HG02870 (cell line): Measurements from ENCODE around the gene TCERG1L.

ENCODE experiments used
- ATAC-seq: cut with Tn5 transposase; IDR thresholded peaks from one replicate; pipeline ENCODE4 v1.9.1; 2021; ENCODE audit warnings: mild to moderate bottlenecking, moderate library complexity; ENCODE audit not compliant: unreplicated experiment

TCERG1L gene

DNA sequence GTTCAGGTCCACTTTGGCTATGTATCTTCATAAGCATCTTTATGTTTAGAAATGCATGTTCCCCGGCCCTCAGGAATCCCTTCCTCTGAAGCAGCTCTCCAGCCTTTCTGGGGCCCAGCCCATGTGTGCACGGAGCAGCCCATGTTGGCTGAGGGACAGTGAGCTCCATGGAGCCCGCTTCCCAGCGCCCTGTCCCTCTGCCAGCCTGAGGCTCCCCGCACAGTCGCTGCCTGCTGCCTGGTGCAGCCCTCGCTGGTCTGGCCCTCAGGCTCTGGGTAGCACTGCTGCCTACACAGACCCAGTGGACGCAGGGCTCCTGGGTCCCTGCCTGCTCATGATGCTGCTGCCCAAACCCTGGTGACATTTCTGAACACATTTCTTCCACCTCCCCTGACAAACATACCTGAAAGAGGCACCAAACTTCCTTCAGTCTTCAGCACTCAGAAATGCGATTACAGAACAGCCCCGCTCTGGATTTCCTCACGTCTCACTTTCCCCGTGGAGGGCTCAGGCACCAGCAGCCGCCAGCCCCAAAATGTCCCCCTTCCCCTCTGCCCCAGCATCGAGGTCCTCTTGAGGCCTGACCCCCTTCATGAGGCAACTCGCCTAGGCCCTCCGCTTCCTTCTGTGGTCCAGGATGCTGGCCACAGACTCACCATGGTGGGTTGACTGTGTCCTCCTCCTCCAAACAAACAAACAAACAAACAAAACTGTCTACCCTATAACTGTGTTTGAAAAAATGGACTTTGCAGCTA, 5.0 kb upstream of the TCERG1L start:
- no peak for ATAC-seq

DNA sequence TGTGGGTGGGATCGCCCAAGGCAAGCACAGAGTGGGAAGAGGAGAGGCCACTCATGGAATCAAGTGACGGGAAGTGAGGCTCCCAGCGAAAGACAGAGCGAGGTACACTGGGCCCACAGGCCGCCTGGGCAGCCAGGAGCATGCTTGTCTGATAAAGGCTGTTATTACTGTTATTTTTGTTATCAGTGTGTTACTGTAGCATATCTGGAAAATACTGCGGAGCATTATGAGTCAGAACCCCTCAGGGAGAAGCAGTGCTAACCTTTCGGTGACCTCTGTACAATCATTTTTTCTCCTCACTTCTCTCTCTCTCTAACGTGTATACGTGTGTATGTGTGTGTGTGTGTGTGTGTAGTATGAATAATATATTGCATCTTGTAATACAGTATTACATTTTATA, 3.8 kb upstream of the TCERG1L start:
- peak; percentile 67 for ATAC-seq

GRCh38 chr10:131314799-131315198, 3.3 kb upstream of the TCERG1L start:
- no peak for ATAC-seq

- no peak for ATAC-seq
Measured at GRCh38 chr10:131314148-131314547, 2.6 kb upstream of the TCERG1L start.

DNA sequence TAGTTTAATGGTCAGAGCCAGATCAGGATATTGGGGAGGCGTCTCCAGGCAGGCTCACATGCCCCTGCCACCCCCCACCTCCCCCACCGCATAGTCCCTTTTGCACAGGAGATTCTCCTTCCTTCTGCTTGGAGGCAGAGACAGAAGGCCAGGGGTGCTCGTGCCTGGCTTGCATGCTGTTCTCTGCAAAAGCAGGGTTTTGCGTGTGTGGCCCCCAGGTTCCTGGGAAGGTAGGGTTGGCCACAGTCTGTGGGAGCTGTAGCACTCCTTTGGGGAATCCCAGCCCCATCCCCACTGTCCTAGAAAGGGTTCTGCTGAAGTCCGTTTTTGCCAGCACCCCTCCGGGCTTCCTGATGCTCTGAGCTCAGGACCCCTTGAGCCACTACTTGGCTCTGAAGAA, 1.9 kb upstream of the TCERG1L start:
- ATAC-seq, result no peak

DNA sequence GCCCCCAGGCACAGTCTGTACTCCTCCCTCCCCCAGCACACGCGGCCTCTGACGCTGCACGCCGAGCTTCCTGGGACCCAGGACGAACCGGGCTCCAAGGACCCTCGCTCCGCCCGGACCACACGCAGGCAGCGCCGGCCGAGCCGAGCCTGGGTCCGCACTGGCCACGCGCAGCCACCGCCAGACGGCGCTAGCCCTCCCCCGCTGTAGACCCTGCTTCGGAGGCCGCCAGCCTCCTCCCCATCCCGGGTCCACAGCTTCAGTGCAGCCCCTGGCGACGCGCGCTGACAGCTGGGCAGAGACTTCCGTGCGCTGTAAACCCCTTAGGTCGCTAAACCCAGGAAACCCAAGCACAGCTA, 936 bp upstream of the TCERG1L start:
- no peak for ATAC-seq

DNA sequence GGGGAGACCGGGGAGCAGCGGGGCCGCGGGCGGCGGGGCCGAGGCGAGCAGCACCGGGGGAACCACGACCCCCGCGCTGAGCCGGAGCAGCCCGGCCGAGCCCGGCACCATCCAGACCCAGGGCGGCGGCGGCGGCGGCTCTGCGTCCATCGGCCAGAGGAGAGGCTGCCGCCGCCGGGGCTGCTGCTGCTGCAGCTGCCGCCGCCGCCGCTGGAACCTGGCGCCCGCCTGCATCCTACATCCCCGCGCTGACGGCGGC, 190 bp downstream of the TCERG1L start:
- ATAC-seq, result no peak

DNA sequence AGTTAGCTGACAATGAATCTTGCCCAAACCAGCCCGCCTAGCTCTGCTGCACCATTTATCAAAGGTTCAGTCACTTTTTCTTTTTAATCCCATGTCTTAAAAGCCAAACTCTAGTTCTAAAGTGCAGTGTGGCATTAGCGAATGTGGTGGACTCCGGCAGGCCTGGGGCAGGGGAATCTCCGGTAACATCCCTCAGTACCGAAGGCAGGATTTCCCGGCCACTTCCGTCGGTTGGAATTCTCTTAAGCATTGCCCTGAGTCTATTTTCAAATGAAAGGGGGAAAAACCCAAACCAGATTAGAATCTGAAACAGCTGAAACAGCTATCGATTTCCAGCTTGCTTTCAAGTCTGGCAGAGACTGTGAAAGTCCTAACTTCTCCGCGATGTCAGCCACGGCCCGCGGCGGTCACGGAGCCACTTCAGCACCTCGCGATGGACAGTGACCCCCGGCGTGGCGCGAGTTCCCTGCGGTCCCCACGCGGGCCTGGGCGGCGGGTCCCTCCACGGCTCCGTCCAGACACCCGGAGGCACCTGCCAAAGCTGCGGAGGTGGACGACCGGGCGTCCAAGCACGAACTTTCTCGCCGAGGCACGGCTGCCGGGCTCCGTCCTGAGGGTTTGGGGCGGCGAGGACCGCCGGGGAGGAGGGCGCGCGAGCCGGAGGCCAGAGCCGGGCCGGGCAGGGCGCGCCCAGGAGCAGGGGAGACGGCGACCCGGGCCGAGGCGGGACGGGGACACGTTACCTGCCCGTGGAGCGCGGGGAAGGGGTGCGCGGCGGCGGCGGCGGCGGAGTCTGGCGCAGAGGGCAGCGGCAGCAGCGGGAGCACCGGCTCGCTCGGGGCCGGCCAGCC, 745 bp downstream of the TCERG1L start:
- no peak for ATAC-seq

DNA sequence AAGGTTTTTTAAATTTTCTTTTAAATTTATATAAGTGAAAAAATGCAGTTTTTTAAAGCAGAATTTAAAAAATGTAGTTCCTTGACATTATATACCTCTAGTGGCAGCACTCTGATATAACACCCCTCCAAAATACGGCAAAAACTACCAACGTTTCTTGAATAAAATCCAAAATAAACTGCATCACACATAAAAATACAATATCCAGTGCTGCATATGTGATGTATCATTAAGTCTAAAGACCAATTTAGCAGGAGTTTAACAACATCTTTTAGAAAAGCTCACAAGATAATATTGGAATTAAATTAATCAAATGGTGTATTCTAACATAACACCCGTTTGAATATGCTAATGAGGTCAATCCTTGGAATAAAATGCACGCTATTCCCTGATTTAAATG, 1.4 kb downstream of the TCERG1L start:
- ATAC-seq, result no peak

- no peak for ATAC-seq
Measured at GRCh38 chr10:131300508-131300907, 11.0 kb downstream of the TCERG1L start.

GRCh38 chr10:131290781-131291180, 20.7 kb downstream of the TCERG1L start:
- ATAC-seq, result no peak

DNA sequence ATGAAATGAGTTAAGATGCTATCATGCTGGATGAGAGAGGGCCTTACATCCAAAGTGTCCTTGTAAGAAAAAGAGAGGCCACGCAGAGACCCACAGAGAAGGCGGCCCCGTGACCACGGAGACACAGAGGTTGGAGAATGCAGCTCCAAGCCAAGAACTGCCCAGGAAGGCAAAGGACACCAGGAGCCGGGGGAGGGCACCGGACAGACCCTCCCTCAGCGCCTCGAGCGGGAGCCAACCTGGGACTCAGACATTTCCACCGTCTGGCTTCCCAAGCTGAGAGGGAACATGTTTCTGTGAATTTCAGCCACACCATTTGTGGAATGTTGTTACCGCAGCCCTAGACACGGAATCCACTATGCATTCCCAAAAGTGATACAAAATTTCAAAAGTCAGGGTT, 22.9 kb downstream of the TCERG1L start:
- ATAC-seq, result no peak

DNA sequence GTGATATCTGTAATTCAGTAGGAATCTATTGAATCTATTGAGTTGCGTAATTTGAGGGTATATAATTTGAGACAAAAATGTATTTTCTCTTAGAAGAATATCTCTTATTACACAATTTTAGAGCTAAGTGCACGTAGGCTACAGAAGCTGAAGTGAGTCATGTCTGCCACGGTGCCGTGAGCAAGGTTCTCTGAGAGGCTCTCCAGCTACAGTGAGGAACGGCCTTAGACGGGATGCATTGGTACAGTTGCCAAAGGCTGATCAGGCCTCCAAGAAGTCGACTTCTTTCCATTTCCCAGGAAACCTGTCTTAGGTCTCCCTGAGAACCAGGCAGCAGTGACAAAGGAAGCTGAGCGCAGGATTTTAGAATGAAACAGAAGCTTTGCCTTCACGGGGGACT, 28.6 kb downstream of the TCERG1L start:
- ATAC-seq, result no peak

GRCh38 chr10:131280101-131280500, 31.4 kb downstream of the TCERG1L start:
- no peak for ATAC-seq

- no peak for ATAC-seq
Measured at GRCh38 chr10:131279516-131279915, 32.0 kb downstream of the TCERG1L start.

DNA sequence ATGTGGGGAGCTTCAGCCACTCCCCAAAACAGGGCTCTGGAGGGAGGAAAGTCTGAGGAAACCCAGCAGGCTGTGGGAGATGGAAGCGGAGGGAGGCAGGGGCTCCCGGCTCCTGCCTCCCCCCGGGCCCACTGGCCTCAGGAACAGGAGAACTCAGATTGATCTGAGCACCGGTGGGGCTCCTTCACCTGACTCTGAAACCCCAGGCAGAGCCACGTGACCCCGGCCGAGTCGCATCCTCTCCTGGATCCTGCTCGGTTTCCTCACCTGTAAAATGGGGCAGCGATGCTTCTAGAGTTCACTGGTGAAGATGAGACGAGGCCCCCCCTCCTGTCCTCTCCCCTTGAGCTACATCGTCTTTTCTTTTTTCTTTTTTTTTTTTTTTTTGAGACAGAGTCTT, 33.6 kb downstream of the TCERG1L start:
- ATAC-seq, result no peak

DNA sequence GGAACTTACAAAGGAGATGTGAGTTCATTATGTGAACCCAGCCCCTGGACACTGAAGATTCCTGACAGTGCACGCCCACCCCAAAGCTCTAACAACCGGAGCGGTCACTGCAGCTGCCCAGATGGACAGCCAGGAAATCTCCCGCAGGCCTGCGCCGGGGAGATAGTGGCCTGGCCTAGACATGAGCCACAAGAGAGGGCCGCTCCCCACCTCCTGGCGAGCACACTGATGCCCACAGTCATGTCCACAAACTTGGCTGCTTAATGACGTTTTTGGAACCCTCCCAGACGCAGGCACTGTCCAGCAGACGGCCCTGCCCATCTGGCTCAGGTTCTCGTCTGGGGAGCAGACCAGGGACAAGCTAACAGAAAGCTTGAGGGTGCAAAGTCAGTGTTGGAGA, 34.2 kb downstream of the TCERG1L start:
- no peak for ATAC-seq

DNA sequence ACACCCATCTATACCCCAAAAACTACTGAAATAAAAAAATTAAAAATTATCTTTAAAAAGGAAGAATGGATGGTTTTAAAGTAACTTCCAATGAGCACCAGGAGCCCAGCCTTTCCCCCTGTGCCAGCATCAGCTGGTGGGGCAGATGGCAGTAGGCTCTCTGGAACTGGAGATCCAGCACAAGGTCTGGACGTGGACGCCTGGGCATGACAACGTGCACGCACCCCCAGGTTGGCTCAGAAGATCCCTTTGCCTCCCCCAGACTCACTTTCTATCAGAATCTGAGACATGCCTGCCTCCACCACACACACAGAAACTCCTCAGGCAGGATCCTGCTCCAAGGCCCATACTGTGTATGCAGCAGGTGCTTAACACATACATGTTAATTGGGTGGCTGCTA, 35.8 kb downstream of the TCERG1L start:
- no peak for ATAC-seq

GRCh38 chr10:131274883-131275282, 36.6 kb downstream of the TCERG1L start:
- ATAC-seq, result no peak

DNA sequence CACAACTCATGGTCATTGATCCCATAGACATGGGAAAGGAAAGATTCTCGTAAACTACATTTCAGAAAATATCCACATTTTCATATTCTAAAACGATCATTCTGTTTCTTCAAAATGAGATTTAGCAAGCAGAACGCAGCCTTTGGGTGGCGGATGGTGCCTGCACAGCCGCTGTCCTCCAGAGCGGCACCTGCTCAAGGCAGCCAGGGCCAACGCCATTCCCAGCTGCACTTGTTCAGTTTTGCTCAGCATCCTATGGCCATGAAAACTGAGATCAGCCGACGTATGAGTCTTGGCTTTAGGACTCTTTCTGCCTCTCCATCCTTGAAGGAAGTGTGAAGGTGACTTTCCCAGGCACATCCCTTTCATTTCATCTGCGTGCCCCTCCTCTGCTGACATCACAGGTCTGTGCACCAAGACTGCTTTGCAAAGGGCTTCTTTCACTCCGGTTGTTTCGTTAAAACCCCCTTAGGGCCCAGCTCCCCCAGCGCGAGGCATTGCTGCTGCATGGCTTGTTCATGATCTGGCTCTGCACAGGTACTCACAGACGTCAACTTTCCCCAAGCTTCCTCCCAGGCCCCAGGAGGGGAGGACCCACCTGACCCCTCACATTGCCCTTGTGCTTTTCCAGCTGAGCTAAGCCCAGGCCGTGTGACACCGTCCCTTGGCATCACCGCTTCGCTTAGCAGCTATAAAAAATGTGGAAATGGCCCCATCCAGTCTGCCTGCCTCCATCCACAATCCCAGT, 37.2 kb downstream of the TCERG1L start:
- no peak for ATAC-seq

GRCh38 chr10:131273476-131273875, 38.0 kb downstream of the TCERG1L start:
- no peak for ATAC-seq

- ATAC-seq, result no peak
Measured at GRCh38 chr10:131272897-131273451, 38.5 kb downstream of the TCERG1L start.
